Fibroblast of villous mesenchyme (primary cell): ENCODE measurements around the gene RAP1A. TPM values are rescaled to one million over a fixed set of nuclear protein-coding genes. Genes with fewer than 3 reads are reported as not detected.
A peak's percentile ranks its signal among the peaks of the same experiment; 100 is the strongest.

Experiments
- DNase-seq: peaks from one replicate; pipeline ENCODE4 v3.0.0-alpha.2; 2010; ENCODE audit warnings: low read depth
- H3K4me3 ChIP-seq: 2 replicates; pipeline ENCODE4 v1.5.1; 2011; ENCODE audit warnings: low read depth, mild to moderate bottlenecking, low read length
- CTCF ChIP-seq: IDR thresholded peaks from 2 replicates; pipeline ENCODE4 v1.5.1; 2012; ENCODE audit warnings: low read depth, mild to moderate bottlenecking, low read length; ENCODE audit not compliant: insufficient read depth
- total RNA-seq: library from RNA; depleted of rRNA; stranded (reverse); fragments of >200 nt; gene quantifications from 2 replicates; pipeline ENCODE4 v1.2.3, GENCODE V29; 2012

RAP1A gene
- total RNA-seq, 1 donor, result 25.5 TPM

GRCh38 chr1:111587509-111588174 lies 31.9 kb upstream of the RAP1A start:
- no peak overlapping the region for H3K4me3 ChIP-seq
- no peak for TF ChIP-seq CTCF
- no peak for DNase-seq

- no peak for DNase-seq
- no peak for TF ChIP-seq CTCF
- H3K4me3 ChIP-seq, result no peak overlapping the region
Measured at GRCh38 chr1:111591937-111592336, 27.7 kb upstream of the RAP1A start.

GRCh38 chr1:111592389-111593361 lies 26.9 kb upstream of the RAP1A start:
- no peak for TF ChIP-seq CTCF
- DNase-seq, result peak; percentile 65
- H3K4me3 ChIP-seq, result peak overlapping the region; percentile 22

GRCh38 chr1:111593403-111594305 lies 25.9 kb upstream of the RAP1A start:
- DNase-seq, result no peak
- TF ChIP-seq CTCF, result no peak
- H3K4me3 ChIP-seq, result no peak overlapping the region

GRCh38 chr1:111594306-111594693 lies 25.3 kb upstream of the RAP1A start:
- H3K4me3 ChIP-seq, result no peak overlapping the region
- no peak for TF ChIP-seq CTCF
- no peak for DNase-seq

- TF ChIP-seq CTCF, result no peak
- DNase-seq, result no peak
- H3K4me3 ChIP-seq, result no peak overlapping the region
Measured at GRCh38 chr1:111595807-111596206, 23.8 kb upstream of the RAP1A start.
